HL-60/S4 (cell line): Measurements from ENCODE around the gene ACOX1.

Experiments used
- in situ Hi-C: fragments of 300-500 bp; cut with MboI; formaldehyde crosslinking; loops from 2 replicates; pipeline ENCODE4 v1.14.3; 2022; ENCODE audit warnings: low sequenced_read_pairs

ACOX1 gene

GRCh38 chr17:75896415-75897159 lies 82.4 kb downstream of the ACOX1 start, which contains the start of gene TRIM65:
TSS of gene TRIM65 (minus strand) at chr17:75896951. CDS start at chr17:75896937, 14 bp downstream.
- in situ Hi-C loops, result no loop called here

DNA sequence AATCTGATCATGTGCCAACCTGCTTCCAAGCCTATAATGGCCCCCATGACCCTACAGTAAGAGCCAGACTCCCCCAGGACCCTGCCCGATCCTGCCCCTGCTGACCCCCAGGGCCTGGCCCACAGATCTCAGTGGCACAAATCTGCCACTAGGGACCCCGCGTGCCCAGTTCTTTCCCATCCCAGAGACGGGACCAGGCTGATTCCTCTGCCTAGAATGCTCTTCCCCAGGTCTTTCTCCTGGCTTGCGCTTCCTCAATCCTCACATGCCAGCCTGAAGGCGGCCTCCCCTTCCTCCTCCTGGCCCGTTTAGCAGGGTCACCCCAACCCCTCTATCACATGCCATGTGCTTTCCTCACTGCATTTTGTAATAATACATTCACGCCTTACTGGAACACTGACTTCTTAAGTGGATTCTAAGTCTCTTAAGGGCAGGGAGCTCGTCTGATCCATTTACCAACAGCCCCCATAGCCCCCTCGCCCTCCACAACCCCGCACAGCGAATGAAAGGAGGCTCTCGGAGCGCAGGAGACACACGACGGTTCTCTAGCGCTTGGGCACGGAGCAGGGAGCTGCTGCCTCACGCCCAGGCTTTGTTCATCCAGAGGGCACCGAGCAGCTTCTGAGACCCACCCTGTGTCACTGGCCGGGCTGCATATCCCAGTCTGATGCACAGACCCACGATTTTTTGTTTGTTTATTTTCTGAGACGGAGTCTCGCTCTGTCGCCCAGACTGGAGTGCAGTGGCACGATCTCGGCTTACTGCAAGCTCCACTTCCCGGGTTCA lies 83.4 kb downstream of the ACOX1 start:
- in situ Hi-C loops, result no loop called here

GRCh38 chr17:75894049-75894733 lies 84.8 kb downstream of the ACOX1 start:
- in situ Hi-C loops, result no loop called here

GRCh38 chr17:75893305-75894048 lies 85.5 kb downstream of the ACOX1 start:
- in situ Hi-C loops, result no loop called here

DNA sequence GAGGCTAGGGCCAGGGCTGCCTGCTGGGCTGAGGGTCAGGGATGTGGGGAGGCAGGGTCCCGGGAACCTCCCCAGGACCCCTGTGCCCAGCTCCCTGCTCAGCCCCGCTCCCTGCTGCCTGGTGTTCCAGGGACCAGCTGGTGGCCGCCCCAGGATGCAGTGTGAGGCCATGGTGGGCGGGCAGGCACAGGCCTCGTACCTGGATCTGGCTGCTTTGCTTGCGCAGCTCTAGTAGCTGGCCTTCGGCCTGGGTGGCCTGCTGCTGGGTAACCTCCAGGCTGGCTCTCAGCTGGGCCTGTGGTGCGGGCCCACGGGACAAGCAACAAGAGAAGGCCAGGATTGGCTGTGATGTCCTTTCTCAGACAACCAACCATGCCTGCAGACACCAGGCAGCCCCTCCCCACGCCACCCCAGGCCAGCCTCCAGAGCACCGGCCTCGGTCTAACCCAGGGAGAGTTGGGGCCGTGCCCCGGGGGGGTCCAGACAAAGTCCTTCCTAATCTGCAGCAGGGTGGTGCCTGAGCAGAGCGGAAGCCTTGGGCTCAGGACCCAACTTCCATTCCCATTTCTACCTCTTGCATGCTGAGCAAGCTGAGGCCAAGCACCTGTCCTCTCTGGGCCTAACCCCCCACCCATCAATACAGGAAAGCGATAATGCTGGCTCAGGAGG lies 86.3 kb downstream of the ACOX1 start:
- in situ Hi-C loops, result no loop called here

GRCh38 chr17:75891605-75892555 lies 87.1 kb downstream of the ACOX1 start:
- in situ Hi-C loops, result no loop called here
